GM12892 (cell line): ENCODE measurements around the gene C8A.

ENCODE experiments used
- POLR2AphosphoS5 ChIP-seq: IDR thresholded peaks from 2 replicates; pipeline ENCODE4 v1.6.1; 2011; ENCODE audit warnings: low read depth, low read length, control low read depth
- TAF1 ChIP-seq: IDR thresholded peaks from 2 replicates; pipeline ENCODE4 v1.6.1; 2011; ENCODE audit warnings: low read depth, mild to moderate bottlenecking, control low read depth, low read length, borderline replicate concordance

DNA sequence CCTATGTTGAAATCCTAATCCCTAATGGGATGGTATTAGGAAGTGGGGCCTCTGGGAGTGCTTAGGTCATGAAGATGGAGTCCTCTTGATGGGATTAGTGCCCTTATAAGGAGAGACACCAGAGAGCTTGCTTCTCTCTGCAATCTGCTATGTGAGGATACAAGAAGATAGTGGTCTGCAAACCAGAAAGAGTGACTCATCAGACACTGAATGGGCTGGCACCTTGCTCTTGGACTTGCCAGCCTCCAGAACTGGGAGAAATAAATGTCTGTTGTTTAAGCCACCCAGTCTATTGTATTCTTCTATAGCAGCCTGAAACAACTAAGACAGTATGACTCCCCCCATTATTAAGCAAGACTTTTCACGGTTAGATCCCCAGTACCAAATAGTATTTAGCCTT lies 67.9 kb downstream of the C8A start:
- TF ChIP-seq TAF1 (no peak), POLR2AphosphoS5 (no peak)
